H1 (cell line): Measurements from ENCODE around the gene SIGLEC11.
A peak's percentile ranks its signal among the peaks of the same experiment; 100 is the strongest.

Source experiments
- CTCF ChIP-seq, 3 experiments: IDR thresholded peaks; 1 replicate in 2 of 3; 2 replicates in 1 of 3; pipeline versions ENCODE4 v1.5.1 to v1.6.1; 2011; ENCODE audit warnings: low read length in 3 of 3, mild to moderate bottlenecking in 3 of 3, inconsistent platforms in 2 of 3, low read depth in 1 of 3, moderate library complexity in 1 of 3; ENCODE audit not compliant: insufficient read depth in 1 of 3; ENCODE audit errors: control extremely low read depth in 1 of 3
- KDM1A ChIP-seq: fragments of 200-600, 300-600 bp; sonication (generic); IDR thresholded peaks from 2 replicates; pipeline ENCODE4 v1.7.1; 2016; ENCODE audit warnings: mild to moderate bottlenecking, low read length, borderline replicate concordance
- POLR2A ChIP-seq, 2 experiments: IDR thresholded peaks; 1 replicate in 1 of 2; 2 replicates in 1 of 2; pipeline ENCODE4 v1.6.1; 2011; ENCODE audit warnings: low read depth in 2 of 2, low read length in 2 of 2, mild to moderate bottlenecking in 2 of 2; ENCODE audit errors: control extremely low read depth in 1 of 2
- POLR2AphosphoS5 ChIP-seq: IDR thresholded peaks from 2 replicates; pipeline ENCODE4 v1.6.1; 2011; ENCODE audit warnings: low read depth, low read length
- ZNF274 ChIP-seq: IDR thresholded peaks from 2 replicates; pipeline ENCODE4 v1.7.0; 2012; ENCODE audit warnings: low read length, borderline replicate concordance; ENCODE audit errors: extremely low read depth

GRCh38 chr19:49912965-49913685 is 47.8 kb downstream of the SIGLEC11 start:
- TF ChIP-seq POLR2A (IDR thresholded peaks at IDR 0.05; ENCODE audit: control extremely low read depth in 1 of 2, low read depth in 2 of 2, low read length in 2 of 2) (no peak), POLR2AphosphoS5 (no peak; the same call in 1 of the 2 replicates), KDM1A (no peak), ZNF274 (no peak), CTCF (IDR thresholded peaks at IDR 0.05; ENCODE audit: control extremely low read depth in 1 of 3, insufficient read depth in 1 of 3, low read depth in 1 of 3, low read length in 3 of 3) (peak; percentile 42 to 71 (median 62))
